Measurements from ENCODE around the gene C12orf60. TPM values are rescaled to one million over a fixed set of nuclear protein-coding genes. Genes with fewer than 3 reads are reported as not detected.

C12orf60 gene
- total RNA-seq, 1 experiment from 2014 or later, result 3.5 TPM

GRCh38 chr12:14828892-14829291 is 25.4 kb downstream of the C12orf60 start:
- Histone ChIP-seq H4K20me1 (ENCODE audit: insufficient read depth) (no peaks in the 10 kb centered on the region), H3K36me3 (ENCODE audit: control insufficient read depth in 1 of 2, insufficient read depth in 2 of 2, low read length in 2 of 2) (no peaks in the 10 kb centered on the region), H3K4me2 (ENCODE audit: low read length) (no peak overlapping the region), H3K79me2 (ENCODE audit: insufficient read depth, low read length) (no peaks in the 10 kb centered on the region), H3K9me2 (ENCODE audit: insufficient read depth) (no peaks in the 10 kb centered on the region), H3K4me3 (replicated peaks in 1 of 2; ENCODE audit: low read depth in 1 of 2, low read length in 2 of 2) (no peak overlapping the region), H3K4me1 (ENCODE audit: control insufficient read depth in 1 of 2, insufficient read depth in 2 of 2, low read length in 2 of 2) (no peaks in the 10 kb centered on the region), H3K9ac (ENCODE audit: low read length) (no peak overlapping the region), H2AFZ (ENCODE audit: low read depth, low read length, poor library complexity, severe bottlenecking) (no peak overlapping the region), H3K27me3 (ENCODE audit: insufficient read depth, low read length) (no peaks in the 10 kb centered on the region), H3K9me3 (ENCODE audit: control insufficient read depth in 1 of 2, insufficient read depth in 1 of 2, low read depth in 1 of 2, low read length in 2 of 2) (no peaks in the 10 kb centered on the region), H3K27ac (ENCODE audit: low read depth, low read length) (no peak overlapping the region)
- ChIA-PET RAD21 (ENCODE audit: low non-redundant PET in 1 of 2, low total read pairs in 2 of 2, uncharacterized antibody in 2 of 2, unreplicated experiment in 2 of 2) (no interaction called here), CTCF (interaction anchor here (0.8 kb wide), 1 partner anchor 124 kb away, joined by 3 read pairs; no protein-coding TSS in a partner anchor), POLR2A (no interaction called here)
- no TSS peak for BruUV-seq (replicated peaks)
- DNase-seq (ENCODE audit: low read depth, low spot score), result no peak
- TF ChIP-seq EZH2phosphoT487 (IDR thresholded peaks at IDR 0.05; ENCODE audit: borderline replicate concordance), result no peak
- TF ChIP-seq JUND (IDR thresholded peaks at IDR 0.05), result no peak
- TF ChIP-seq SIN3A (IDR thresholded peaks at IDR 0.05; ENCODE audit: low read depth), result no peak
- TF ChIP-seq TCF7L2 (IDR thresholded peaks at IDR 0.05; ENCODE audit: borderline replicate concordance, extremely low read depth, insufficient read depth, insufficient read length), result no peak
- TF ChIP-seq SP1 (IDR thresholded peaks at IDR 0.05; ENCODE audit: low read depth), result peak; percentile 13; the same call in 1 of the 2 replicates
- no peak for TF ChIP-seq EZH2 (IDR thresholded peaks at IDR 0.05)
- no peak for TF ChIP-seq ZBTB33 (IDR thresholded peaks at IDR 0.05; ENCODE audit: extremely low read depth, insufficient replicate concordance, low read length)
- TF ChIP-seq ZFX (IDR thresholded peaks at IDR 0.05), result no peak
- TF ChIP-seq POLR2A (IDR thresholded peaks at IDR 0.05; ENCODE audit: borderline replicate concordance, extremely low read depth, insufficient read depth, insufficient read length), result no peak
- intact Hi-C loops (cut with micrococcal nuclease), result no loop called here
- ATAC-seq, result peak; percentile 84

GRCh38 chr12:14833336-14833735 is 29.9 kb downstream of the C12orf60 start:
- CTCF ChIA-PET, result no interaction called here
- no peak overlapping the region for H3K4me2 ChIP-seq (ENCODE audit: low read length)
- TF ChIP-seq RAD21 (IDR thresholded peaks at IDR 0.05; ENCODE audit: low read depth) (no peak), SRF (IDR thresholded peaks at IDR 0.05; ENCODE audit: low read depth) (no peak), ATF3 (IDR thresholded peaks at IDR 0.05) (no peak), EZH2phosphoT487 (IDR thresholded peaks at IDR 0.05; ENCODE audit: borderline replicate concordance) (no peak), EZH2 (IDR thresholded peaks at IDR 0.05) (no peak), ZFX (IDR thresholded peaks at IDR 0.05) (no peak), POLR2A (IDR thresholded peaks at IDR 0.05; ENCODE audit: borderline replicate concordance, extremely low read depth, insufficient read depth, insufficient read length) (no peak), CBX3 (IDR thresholded peaks at IDR 0.05; ENCODE audit: low read depth) (no peak), MAX (IDR thresholded peaks at IDR 0.05) (no peak), TCF7L2 (IDR thresholded peaks at IDR 0.05; ENCODE audit: borderline replicate concordance, extremely low read depth, insufficient read depth, insufficient read length) (no peak), SIN3A (IDR thresholded peaks at IDR 0.05; ENCODE audit: low read depth) (no peak), POLR2AphosphoS5 (IDR thresholded peaks at IDR 0.05; ENCODE audit: low read depth, low read length) (no peak), YY1 (IDR thresholded peaks at IDR 0.05; ENCODE audit: extremely low read depth, insufficient replicate concordance, low read depth, low read length) (no peak), CTCF (IDR thresholded peaks at IDR 0.05 in 2 of 3, conservative IDR thresholded peaks at IDR 0.05 in 1 of 3; ENCODE audit: borderline replicate concordance in 1 of 3, insufficient read depth in 1 of 3, low read depth in 2 of 3, low read length in 2 of 3) (no peak), SP1 (IDR thresholded peaks at IDR 0.05; ENCODE audit: low read depth) (no peak)

More at GRCh38 chr12:14833336-14833735, 29.9 kb downstream of the C12orf60 start:
- no peak for DNase-seq (ENCODE audit: low read depth, low spot score)
- H3K79me2 ChIP-seq (ENCODE audit: insufficient read depth, low read length), result no peaks in the 10 kb centered on the region
- no peak for ATAC-seq
- H3K27me3 ChIP-seq (ENCODE audit: insufficient read depth, low read length), result no peaks in the 10 kb centered on the region
- ChIA-PET POLR2A (no interaction called here), RAD21 (ENCODE audit: low non-redundant PET in 1 of 2, low total read pairs in 2 of 2, uncharacterized antibody in 2 of 2, unreplicated experiment in 2 of 2) (no interaction called here)
- H3K4me3 ChIP-seq (replicated peaks in 1 of 2; ENCODE audit: low read depth in 1 of 2, low read length in 2 of 2), result no peak overlapping the region
- intact Hi-C loops (cut with micrococcal nuclease), result no loop called here
- no peaks in the 10 kb centered on the region for H3K9me3 ChIP-seq (ENCODE audit: control insufficient read depth in 1 of 2, insufficient read depth in 1 of 2, low read depth in 1 of 2, low read length in 2 of 2)
- no peak overlapping the region for H2AFZ ChIP-seq (ENCODE audit: low read depth, low read length, poor library complexity, severe bottlenecking)
- no peaks in the 10 kb centered on the region for H3K9me2 ChIP-seq (ENCODE audit: insufficient read depth)
- peaks cover 0 to 12% of the 10 kb centered on the region in 2 experiments; a peak in 2 of 4 replicates for H3K4me1 ChIP-seq (ENCODE audit: control insufficient read depth in 1 of 2, insufficient read depth in 2 of 2, low read length in 2 of 2)
- H4K20me1 ChIP-seq (ENCODE audit: insufficient read depth), result no peaks in the 10 kb centered on the region
- no peaks in the 10 kb centered on the region for H3K36me3 ChIP-seq (ENCODE audit: control insufficient read depth in 1 of 2, insufficient read depth in 2 of 2, low read length in 2 of 2)
- no peak overlapping the region for H3K9ac ChIP-seq (ENCODE audit: low read length)
- H3K27ac ChIP-seq (ENCODE audit: low read depth, low read length), result no peak overlapping the region
- BruUV-seq (replicated peaks), result no TSS peak
